Keratinocyte (primary cell): Measurements from ENCODE around the gene THSD7B.

Source experiments
- EZH2 ChIP-seq: IDR thresholded peaks from one replicate; pipeline ENCODE4 v1.6.1; 2012; ENCODE audit warnings: inconsistent platforms, mild to moderate bottlenecking, low read length, moderate library complexity
- TF ChIP-seq, protein P1 (sequence below), 3 experiments: IDR thresholded peaks in 1 of 3; conservative IDR thresholded peaks in 1 of 3; optimal IDR thresholded peaks in 1 of 3; 2 replicates in 2 of 3; 3 replicates in 1 of 3; pipeline versions ENCODE3 to v1.5.1; 2011; ENCODE audit warnings: low read length in 3 of 3, mild to moderate bottlenecking in 3 of 3, moderate library complexity in 2 of 3, control low read depth in 1 of 3, inconsistent platforms in 1 of 3; ENCODE audit not compliant: insufficient read depth in 2 of 3; ENCODE audit errors: extremely low read depth in 1 of 3

DNA sequence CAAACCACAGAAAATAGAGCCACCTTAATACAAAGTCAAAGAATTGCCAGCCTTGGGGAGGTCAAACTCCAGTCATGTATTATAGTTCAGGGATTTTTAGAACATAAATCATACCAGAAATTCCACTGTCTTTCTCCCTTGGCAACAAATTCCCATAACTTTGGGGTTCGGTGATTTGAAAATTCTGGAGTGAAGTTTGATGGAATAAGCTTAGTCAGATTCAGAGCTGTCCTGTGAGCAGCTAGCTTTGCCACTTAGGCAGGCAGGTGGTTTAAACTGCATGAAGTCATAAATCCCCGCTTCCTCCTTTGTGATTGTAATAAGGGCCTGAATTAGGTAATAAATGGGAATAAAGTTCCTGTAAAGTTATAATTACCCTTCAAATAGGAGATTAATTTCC, 741.9 kb downstream of the THSD7B start:
- TF ChIP-seq, protein P1, sequence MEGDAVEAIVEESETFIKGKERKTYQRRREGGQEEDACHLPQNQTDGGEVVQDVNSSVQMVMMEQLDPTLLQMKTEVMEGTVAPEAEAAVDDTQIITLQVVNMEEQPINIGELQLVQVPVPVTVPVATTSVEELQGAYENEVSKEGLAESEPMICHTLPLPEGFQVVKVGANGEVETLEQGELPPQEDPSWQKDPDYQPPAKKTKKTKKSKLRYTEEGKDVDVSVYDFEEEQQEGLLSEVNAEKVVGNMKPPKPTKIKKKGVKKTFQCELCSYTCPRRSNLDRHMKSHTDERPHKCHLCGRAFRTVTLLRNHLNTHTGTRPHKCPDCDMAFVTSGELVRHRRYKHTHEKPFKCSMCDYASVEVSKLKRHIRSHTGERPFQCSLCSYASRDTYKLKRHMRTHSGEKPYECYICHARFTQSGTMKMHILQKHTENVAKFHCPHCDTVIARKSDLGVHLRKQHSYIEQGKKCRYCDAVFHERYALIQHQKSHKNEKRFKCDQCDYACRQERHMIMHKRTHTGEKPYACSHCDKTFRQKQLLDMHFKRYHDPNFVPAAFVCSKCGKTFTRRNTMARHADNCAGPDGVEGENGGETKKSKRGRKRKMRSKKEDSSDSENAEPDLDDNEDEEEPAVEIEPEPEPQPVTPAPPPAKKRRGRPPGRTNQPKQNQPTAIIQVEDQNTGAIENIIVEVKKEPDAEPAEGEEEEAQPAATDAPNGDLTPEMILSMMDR (optimal IDR thresholded peaks at IDR 0.05 in 1 of 3, IDR thresholded peaks at IDR 0.05 in 1 of 3, conservative IDR thresholded peaks at IDR 0.05 in 1 of 3; ENCODE audit: extremely low read depth in 1 of 3, insufficient read depth in 2 of 3, low read length in 3 of 3) = no peak
- TF ChIP-seq EZH2 = no peak
